ENCODE data around the gene HIF3A. TPM values are rescaled to one million over a fixed set of nuclear protein-coding genes. Genes with fewer than 3 reads are reported as not detected.

Gene HIF3A
- total RNA-seq, 4 donors from 2014 or later: 98.2 to 268 (median 160) TPM

DNA sequence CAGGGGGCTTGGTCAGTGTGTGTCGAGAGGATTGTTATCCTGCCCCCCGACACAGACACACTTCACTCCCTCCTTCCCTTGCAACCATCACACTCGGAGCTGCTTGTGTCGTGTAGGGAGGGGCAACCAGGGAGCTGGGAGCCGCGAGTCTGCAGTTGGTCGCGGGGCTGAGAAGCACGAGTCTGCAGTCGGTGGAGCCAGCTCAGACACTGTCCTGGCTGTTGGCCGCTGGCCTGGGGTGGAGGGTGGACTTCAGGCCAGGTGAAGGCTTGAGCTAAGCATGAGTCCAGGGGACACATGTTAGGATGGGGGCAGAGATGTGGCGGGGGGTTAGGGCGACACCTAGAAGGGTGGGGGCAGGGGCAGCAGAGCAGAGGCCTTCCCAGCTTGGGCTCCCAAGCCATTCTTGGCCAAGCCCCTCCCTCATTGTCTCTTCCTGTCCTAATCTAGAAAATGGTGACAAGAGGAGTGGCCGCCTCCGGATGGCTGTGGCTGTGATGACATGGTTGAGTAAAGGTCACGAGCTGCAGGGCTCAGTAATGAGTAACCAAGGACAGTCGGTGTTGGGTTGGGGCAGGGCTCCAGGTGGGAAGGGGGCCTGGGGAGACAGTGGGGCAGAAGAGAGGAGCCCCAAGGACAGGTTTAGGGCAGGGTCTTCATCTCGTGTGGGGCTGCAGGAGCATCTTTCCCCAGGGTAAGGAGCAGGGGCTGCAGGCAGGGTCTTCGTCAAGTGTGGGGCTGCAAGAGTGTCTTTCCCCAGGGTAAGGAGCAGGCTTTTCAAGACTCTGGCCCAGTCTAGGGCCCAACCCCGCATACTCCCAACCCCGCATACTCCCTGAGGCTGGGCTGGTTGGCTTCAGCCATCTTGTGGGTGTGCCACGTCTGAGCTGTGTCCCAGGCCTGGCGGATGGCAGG is 58.6 kb downstream of the HIF3A start:
- H3K27me3 ChIP-seq: no peaks in the 10 kb centered on the region
- WGBS: 87% methylated on average over 18 of the region's 23 CpGs

GRCh38 chr19:46356149-46357055 is 59.6 kb downstream of the HIF3A start:
- TF ChIP-seq POLR2A (IDR thresholded peaks at IDR 0.05; ENCODE audit: low read depth): no peak
- no peak for DNase-seq (ENCODE audit: extremely low spot score)
- Histone ChIP-seq H3K4me1 (peaks cover 8 to 29% (median 23%) of the 10 kb centered on the region in 4 donors), H3K9me3 (no peaks in the 10 kb centered on the region), H3K27me3 (no peaks in the 10 kb centered on the region), H3K36me3 (peaks cover 14 to 54% (median 50%) of the 10 kb centered on the region in 4 donors), H3K27ac (replicated peaks in 1 of 4) (no peak overlapping the region), H3K4me3 (no peak overlapping the region)
- intact Hi-C loops (cut with DNase I): no loop called here
- 85% methylated on average over 5 of the region's 9 CpGs for WGBS

More for the DNA sequence above, 58.6 kb downstream of the HIF3A start:
- Histone ChIP-seq H3K4me3 (no peak overlapping the region), H3K36me3 (peaks cover 14 to 54% (median 50%) of the 10 kb centered on the region in 4 donors), H3K27ac (replicated peaks in 1 of 4) (no peak overlapping the region), H3K9me3 (no peaks in the 10 kb centered on the region), H3K4me1 (peaks cover 18 to 38% (median 32%) of the 10 kb centered on the region in 4 donors)
- DNase-seq (ENCODE audit: extremely low spot score): no peak
- TF ChIP-seq POLR2A (IDR thresholded peaks at IDR 0.05; ENCODE audit: low read depth): no peak
- no peak for TF ChIP-seq CTCF (IDR thresholded peaks at IDR 0.05)
- TF ChIP-seq EP300 (IDR thresholded peaks at IDR 0.05): no peak
- no peak for TF ChIP-seq POLR2AphosphoS5 (IDR thresholded peaks at IDR 0.05)
- intact Hi-C loops (cut with DNase I): no loop called here

DNA sequence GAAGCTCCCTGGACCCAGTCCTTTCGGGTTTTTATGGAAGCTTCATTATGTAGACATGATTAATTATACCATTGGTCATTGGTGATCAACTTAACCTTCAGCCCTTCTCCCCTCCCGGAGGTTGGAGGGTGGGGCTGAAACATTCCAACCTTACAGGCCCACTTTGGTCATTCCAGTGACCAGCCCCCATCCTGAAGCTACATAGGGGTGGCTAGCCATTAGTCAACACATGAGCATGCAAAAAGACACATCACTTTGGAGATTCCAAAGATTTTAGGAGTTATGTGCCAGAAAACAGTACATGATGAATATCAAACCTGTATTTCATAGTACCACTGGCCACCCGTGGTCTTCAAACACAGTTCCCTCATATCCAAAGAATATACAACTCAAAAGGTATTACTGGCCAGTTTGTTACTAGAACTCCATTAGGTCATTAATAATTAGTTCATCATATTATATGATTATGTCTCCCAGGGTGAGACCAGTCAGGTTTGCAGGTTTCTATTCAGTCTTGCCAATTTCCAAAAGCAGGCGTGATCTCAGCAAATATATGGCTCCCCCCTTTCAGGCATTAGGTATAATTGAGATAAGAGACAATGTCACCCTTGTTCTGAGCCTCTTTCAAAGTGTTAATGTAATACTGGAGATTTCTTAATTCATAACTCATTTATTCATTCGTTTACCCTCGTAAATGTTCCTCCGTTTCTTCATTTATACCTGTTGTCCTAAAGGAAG is 61.2 kb downstream of the HIF3A start:
- Histone ChIP-seq H3K4me3 (no peak overlapping the region), H3K9me3 (no peaks in the 10 kb centered on the region), H3K27me3 (no peaks in the 10 kb centered on the region), H3K27ac (replicated peaks in 1 of 4) (no peak overlapping the region), H3K4me1 (peaks cover 0 to 19% (median 13%) of the 10 kb centered on the region in 4 donors), H3K36me3 (peaks cover 14 to 52% (median 48%) of the 10 kb centered on the region in 4 donors)
- intact Hi-C loops (cut with DNase I): no loop called here
- no peak for DNase-seq (ENCODE audit: extremely low spot score)
- WGBS: 84% methylated on average over 7 of the region's 7 CpGs
- no peak for TF ChIP-seq EP300 (IDR thresholded peaks at IDR 0.05)
- TF ChIP-seq CTCF (IDR thresholded peaks at IDR 0.05): no peak
- TF ChIP-seq POLR2A (IDR thresholded peaks at IDR 0.05; ENCODE audit: low read depth): no peak
- no peak for TF ChIP-seq POLR2AphosphoS5 (IDR thresholded peaks at IDR 0.05)

GRCh38 chr19:46361915-46362314 is 65.1 kb downstream of the HIF3A start:
- Histone ChIP-seq H3K36me3 (peaks cover 1 to 47% (median 32%) of the 10 kb centered on the region in 4 donors), H3K4me3 (no peak overlapping the region)

GRCh38 chr19:46364359-46364758 is 67.5 kb downstream of the HIF3A start:
- Histone ChIP-seq H3K9me3 (no peaks in the 10 kb centered on the region), H3K4me3 (no peak overlapping the region), H3K4me1 (no peaks in the 10 kb centered on the region), H3K36me3 (peaks cover 5 to 55% (median 25%) of the 10 kb centered on the region in 4 donors), H3K27ac (replicated peaks in 1 of 4) (no peak overlapping the region), H3K27me3 (no peaks in the 10 kb centered on the region)
- TF ChIP-seq POLR2AphosphoS5 (IDR thresholded peaks at IDR 0.05): no peak
- TF ChIP-seq CTCF (IDR thresholded peaks at IDR 0.05): no peak
- TF ChIP-seq POLR2A (IDR thresholded peaks at IDR 0.05; ENCODE audit: low read depth): no peak
- no peak for TF ChIP-seq EP300 (IDR thresholded peaks at IDR 0.05)
- DNase-seq (ENCODE audit: extremely low spot score): no peak
- intact Hi-C loops (cut with DNase I): no loop called here
- 94% methylated on average over 2 of the region's 2 CpGs for WGBS

More at GRCh38 chr19:46361915-46362314, 65.1 kb downstream of the HIF3A start:
- peaks cover 0 to 7% (median 0%) of the 10 kb centered on the region in 4 donors for H3K4me1 ChIP-seq
- no peaks in the 10 kb centered on the region for H3K27me3 ChIP-seq
- no peak overlapping the region for H3K27ac ChIP-seq (replicated peaks in 1 of 4)
- 66% methylated on average over 2 of the region's 2 CpGs for WGBS
- DNase-seq (ENCODE audit: extremely low spot score): no peak
- no peak for TF ChIP-seq EP300 (IDR thresholded peaks at IDR 0.05)
- no peak for TF ChIP-seq POLR2AphosphoS5 (IDR thresholded peaks at IDR 0.05)
- intact Hi-C loops (cut with DNase I): no loop called here
- H3K9me3 ChIP-seq: no peaks in the 10 kb centered on the region
